Measurements from ENCODE around the gene GRB7.

GRB7 gene

DNA sequence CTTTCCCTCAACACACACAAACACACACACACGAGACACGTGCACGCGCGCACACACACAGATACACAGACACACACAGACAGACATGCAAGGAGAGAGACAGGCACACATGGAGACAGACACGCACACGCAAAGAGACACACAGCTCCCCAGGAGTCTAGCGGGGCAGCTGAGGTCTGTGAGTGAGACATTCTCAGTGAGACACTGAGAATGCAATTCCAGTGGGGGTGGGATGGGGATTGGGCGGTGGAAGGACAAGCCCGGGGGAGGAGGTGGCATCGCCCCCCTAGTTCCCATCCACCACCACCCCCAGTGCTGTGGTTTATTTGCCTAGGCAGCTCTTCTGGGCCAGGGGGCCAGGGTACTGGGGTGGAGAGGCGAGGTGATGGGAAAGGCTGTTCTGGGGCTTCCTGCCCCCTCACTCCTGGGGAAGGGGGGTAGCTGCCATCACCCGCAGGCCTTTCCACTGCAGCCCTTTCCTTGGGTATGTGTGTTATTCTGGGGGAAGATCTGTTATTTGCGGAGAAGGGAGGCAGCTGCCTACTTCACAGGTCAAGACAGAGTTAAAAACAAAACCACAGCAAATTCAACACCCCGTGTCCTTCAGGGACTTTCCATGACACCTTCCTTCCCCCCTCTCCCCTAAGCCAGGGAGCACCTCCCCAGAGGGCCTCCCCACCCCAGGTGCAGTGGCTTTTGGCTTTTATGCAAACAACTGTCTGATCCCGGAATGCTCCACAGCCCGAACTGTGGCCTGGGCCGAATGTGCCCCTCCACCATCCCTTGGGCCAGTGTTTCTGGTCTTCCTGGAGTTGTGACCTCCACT lies 18.0 kb downstream of the GRB7 start:
- TF ChIP-seq, protein P1, sequence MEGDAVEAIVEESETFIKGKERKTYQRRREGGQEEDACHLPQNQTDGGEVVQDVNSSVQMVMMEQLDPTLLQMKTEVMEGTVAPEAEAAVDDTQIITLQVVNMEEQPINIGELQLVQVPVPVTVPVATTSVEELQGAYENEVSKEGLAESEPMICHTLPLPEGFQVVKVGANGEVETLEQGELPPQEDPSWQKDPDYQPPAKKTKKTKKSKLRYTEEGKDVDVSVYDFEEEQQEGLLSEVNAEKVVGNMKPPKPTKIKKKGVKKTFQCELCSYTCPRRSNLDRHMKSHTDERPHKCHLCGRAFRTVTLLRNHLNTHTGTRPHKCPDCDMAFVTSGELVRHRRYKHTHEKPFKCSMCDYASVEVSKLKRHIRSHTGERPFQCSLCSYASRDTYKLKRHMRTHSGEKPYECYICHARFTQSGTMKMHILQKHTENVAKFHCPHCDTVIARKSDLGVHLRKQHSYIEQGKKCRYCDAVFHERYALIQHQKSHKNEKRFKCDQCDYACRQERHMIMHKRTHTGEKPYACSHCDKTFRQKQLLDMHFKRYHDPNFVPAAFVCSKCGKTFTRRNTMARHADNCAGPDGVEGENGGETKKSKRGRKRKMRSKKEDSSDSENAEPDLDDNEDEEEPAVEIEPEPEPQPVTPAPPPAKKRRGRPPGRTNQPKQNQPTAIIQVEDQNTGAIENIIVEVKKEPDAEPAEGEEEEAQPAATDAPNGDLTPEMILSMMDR (IDR thresholded peaks at IDR 0.05; ENCODE audit: borderline replicate concordance, insufficient read depth, low read depth, low read length): no peak
- peak overlapping the region; percentile 0 for H3K4me3 ChIP-seq (ENCODE audit: low read depth, low read length)

DNA sequence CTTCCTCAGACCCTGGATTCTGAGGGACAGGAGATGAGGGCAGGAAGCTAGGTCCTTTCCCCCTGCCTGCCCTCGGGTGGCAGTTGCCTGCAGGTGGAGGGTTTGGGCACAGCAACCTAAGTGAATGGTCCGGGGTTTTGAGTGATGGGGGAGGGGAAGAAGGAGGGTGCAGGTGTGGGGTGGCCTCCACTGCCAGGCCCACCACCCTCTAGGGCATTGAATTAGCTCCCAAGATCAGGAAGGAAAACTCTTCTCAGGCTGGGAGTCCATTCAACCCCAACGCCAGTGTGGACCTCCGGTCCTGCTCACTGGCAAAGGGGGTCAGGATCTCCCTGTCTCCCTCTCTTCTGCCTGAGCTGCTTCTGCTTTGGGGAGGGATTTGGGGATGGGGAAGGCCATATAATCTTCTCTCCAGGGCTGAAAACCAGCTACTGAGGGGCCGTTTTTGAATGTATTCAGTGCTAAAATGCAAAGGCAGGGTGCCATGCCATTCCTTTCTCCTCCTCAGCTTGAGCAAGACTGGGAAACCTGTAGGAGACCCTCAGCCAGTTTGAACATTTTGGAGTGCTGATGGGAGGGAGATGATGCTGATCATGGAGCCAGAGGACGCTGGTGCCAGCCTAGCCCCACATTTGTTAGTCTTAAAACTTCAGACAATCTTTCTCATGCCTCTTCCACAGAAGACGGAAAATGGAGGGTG lies 18.8 kb downstream of the GRB7 start:
- no peak overlapping the region for H3K4me3 ChIP-seq (ENCODE audit: low read depth, low read length)

DNA sequence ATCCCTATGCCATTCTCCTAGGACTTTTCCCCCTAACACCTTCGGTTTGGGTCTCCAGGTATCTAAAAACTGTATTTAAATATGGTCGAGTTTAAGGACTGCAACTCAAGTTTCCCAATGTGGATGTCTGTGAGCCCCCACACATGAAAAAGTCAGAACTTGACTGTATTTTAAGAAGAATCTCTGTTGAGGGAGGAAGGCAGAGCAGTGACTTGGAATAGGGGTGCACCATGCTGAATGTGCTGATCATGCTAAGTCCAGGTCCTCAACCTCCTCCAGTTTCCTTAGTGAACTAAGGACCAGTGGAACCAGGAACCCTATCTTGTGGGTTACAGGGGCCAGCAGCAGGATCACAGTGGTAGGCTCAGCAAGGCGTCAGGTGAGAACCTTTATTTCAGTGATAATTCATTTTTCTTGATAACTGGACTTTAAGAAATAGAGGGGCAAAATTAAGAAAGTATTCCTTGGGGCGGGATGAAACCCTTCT lies 19.5 kb downstream of the GRB7 start:
- TF ChIP-seq, protein P1 (IDR thresholded peaks at IDR 0.05; ENCODE audit: borderline replicate concordance, insufficient read depth, low read depth, low read length): no peak

More for the DNA sequence above, 18.8 kb downstream of the GRB7 start:
- TF ChIP-seq, protein P1 (IDR thresholded peaks at IDR 0.05; ENCODE audit: borderline replicate concordance, insufficient read depth, low read depth, low read length): no peak

DNA sequence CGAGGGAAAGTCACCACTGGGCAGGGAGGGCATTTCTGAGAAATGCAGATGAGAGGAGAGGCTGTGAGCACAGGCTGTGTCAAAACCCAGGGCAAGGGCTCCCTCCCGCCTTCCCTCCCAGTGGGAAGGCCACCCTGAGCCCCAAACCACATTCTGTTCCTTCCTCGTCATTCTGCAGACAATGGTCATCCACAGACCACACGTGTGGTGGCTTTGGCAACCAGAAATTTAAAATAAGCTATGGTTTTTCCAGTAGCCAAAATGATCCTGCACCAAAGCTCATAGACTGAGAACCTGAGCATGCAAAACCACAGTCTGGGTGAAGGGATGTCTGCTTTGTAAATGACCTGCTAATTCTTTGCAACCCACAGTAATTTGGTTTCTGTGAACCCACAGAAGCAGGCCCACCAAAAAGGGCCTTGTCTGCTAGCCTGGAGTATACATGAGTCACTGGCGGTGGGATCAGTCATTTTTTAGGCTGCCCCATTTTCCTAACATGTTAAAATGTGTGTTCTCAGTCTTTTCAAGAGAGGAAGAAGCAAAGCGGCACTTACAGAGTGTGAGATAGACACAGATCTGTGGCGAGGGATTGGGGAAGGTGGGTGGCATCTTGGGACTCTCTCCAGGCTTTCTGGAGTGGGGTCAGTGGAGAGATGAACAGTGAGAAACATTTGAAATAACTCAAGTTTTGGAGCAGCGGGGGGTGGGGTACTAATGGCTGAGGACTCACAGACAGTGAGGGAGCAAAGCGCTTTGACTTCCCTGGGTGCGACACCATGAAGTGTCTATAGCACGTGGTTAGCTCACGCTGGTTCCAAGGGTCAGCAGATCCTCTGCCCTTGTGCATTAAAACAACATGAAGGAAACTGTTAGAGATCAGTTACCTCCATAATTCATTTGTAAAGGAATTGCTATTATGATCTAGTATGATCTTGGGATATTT lies 20.5 kb downstream of the GRB7 start:
- TF ChIP-seq, protein P1 (IDR thresholded peaks at IDR 0.05; ENCODE audit: borderline replicate concordance, insufficient read depth, low read depth, low read length): no peak

More for the DNA sequence above, 19.5 kb downstream of the GRB7 start:
- H3K4me3 ChIP-seq (ENCODE audit: low read depth, low read length): no peak overlapping the region

DNA sequence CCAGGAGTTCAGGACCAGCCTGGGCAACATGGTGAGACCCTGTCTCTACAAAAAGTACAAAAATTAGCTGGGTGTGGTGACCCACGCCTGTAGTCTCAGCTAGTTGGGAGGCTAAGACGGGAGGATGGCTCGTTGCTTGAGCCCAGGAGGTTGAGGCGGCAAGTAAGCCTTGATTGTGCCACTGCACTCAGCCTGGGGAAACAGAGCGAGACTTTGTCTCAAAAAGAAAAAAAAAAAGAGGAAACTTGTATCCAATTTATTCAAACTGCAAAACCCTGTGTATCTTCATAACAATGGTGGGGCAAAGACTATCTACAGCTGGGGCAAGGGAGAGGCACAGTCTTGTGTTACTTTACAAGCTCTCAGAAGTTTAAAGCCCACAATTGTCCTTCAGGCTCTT lies 21.5 kb downstream of the GRB7 start:
- no peak overlapping the region for H3K4me3 ChIP-seq (ENCODE audit: low read depth, low read length)

More for the DNA sequence above, 20.5 kb downstream of the GRB7 start:
- no peak overlapping the region for H3K4me3 ChIP-seq (ENCODE audit: low read depth, low read length)

DNA sequence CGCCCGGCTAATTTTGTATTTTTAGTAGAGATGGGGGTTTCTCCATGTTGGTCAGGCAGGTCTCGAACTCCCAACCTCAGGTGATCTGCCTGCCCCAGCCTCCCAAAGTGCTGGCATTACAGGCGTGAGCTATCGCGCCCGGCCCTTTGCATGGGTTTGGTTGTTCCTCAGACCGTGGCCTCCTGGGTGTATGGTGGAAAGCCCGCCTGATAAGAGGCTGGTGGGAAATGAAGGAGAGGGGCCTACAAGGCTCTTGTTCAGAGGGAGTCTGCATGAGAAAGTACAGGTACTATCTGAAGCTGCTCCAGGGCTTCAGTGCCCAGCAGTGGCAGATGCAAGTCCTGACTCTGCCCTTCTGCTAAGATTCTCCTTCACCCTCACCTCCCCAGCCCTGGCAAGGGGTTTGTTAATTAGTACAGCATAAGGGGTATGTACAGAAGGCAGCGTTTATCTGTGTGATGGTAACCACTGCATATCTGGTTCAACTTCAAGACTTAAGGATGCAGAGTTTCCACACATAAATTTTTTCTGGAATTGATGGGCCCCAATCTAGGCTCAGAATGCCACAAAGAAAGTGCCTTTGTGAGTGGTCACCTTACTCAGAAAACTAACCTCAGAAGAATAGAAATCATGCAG lies 24.2 kb downstream of the GRB7 start:
- H3K4me3 ChIP-seq (ENCODE audit: low read depth, low read length): no peak overlapping the region
- TF ChIP-seq, protein P1 (IDR thresholded peaks at IDR 0.05; ENCODE audit: borderline replicate concordance, insufficient read depth, low read depth, low read length): no peak

More for the DNA sequence above, 21.5 kb downstream of the GRB7 start:
- TF ChIP-seq, protein P1 (IDR thresholded peaks at IDR 0.05; ENCODE audit: borderline replicate concordance, insufficient read depth, low read depth, low read length): no peak

Measured in GM12875 (cell line).